Loucy (cell line): Measurements from ENCODE around the gene NR2F1.

ENCODE experiments used
- H2AFZ ChIP-seq: fragments of 200-600 bp; sonication (generic); 2 replicates; pipeline ENCODE4 v1.6.0; 2016; ENCODE audit warnings: antibody characterized with exemption, mild to moderate bottlenecking, low read length, moderate library complexity
- H3F3A ChIP-seq: fragments of 200-600 bp; 2 replicates; pipeline ENCODE4 v1.6.0; 2016; ENCODE audit warnings: antibody characterized with exemption, low read depth, mild to moderate bottlenecking
- H3K27me3 ChIP-seq: fragments of 200-600 bp; sonication (generic); 2 replicates; pipeline ENCODE4 v1.6.1; 2014; ENCODE audit warnings: low read length, mild to moderate bottlenecking; ENCODE audit not compliant: insufficient read depth, poor library complexity, severe bottlenecking
- H3K36me3 ChIP-seq: fragments of 200-600 bp; sonication (generic); 2 replicates; pipeline ENCODE4 v1.6.1; 2016; ENCODE audit warnings: low read length; ENCODE audit not compliant: insufficient read depth
- H3K4me1 ChIP-seq: fragments of 200-600 bp; sonication (generic); 2 replicates; pipeline ENCODE4 v1.5.1; 2014; ENCODE audit warnings: low read length, mild to moderate bottlenecking; ENCODE audit not compliant: insufficient read depth, poor library complexity, severe bottlenecking
- H3K4me2 ChIP-seq: fragments of 200-600 bp; sonication (generic); 2 replicates; pipeline ENCODE4 v1.6.0; 2014; ENCODE audit warnings: antibody characterized with exemption, low read length, low read depth, mild to moderate bottlenecking; ENCODE audit not compliant: poor library complexity, severe bottlenecking
- H3K4me3 ChIP-seq: fragments of 200-600 bp; sonication (generic); 2 replicates; pipeline ENCODE4 v1.5.1; 2014; ENCODE audit warnings: low read length, mild to moderate bottlenecking, mixed read lengths; ENCODE audit not compliant: poor library complexity, severe bottlenecking
- H3K79me2 ChIP-seq: fragments of 200-600 bp; sonication (generic); 2 replicates; pipeline ENCODE4 v1.6.1; 2014; ENCODE audit warnings: low read length; ENCODE audit not compliant: insufficient read depth
- H3K9ac ChIP-seq: fragments of 200-600 bp; sonication (generic); 2 replicates; pipeline ENCODE4 v1.6.0; 2014; ENCODE audit warnings: mild to moderate bottlenecking, low read depth, low read length, moderate library complexity; ENCODE audit not compliant: poor library complexity, severe bottlenecking
- H3K9me2 ChIP-seq: fragments of 200-600 bp; sonication (generic); replicated peaks from 2 replicates; pipeline ENCODE4 v1.6.1; 2016; ENCODE audit warnings: low read depth, low read length, mixed read lengths
- H3K9me3 ChIP-seq: fragments of 200-600 bp; sonication (generic); 2 replicates; pipeline ENCODE4 v1.6.1; 2014; ENCODE audit warnings: mild to moderate bottlenecking, antibody characterized with exemption, low read length, low read depth; ENCODE audit not compliant: insufficient read depth
- H4K20me1 ChIP-seq: fragments of 200-600 bp; sonication (generic); 2 replicates; pipeline ENCODE4 v1.6.0; 2014; ENCODE audit warnings: antibody characterized with exemption, low read length, mild to moderate bottlenecking; ENCODE audit not compliant: insufficient read depth, poor library complexity, severe bottlenecking
- CTCF ChIP-seq: fragments of 200-600 bp; sonication (generic); conservative IDR thresholded peaks from 2 replicates; pipeline ENCODE4 v1.5.1; 2014; ENCODE audit warnings: mild to moderate bottlenecking, antibody characterized with exemption, low read length
- EZH2phosphoT487 ChIP-seq: fragments of 200-600 bp; IDR thresholded peaks from 2 replicates; pipeline ENCODE4 v1.6.1; 2018; ENCODE audit warnings: antibody characterized with exemption, mild to moderate bottlenecking, moderate library complexity, borderline replicate concordance

NR2F1 gene

GRCh38 chr5:93596676-93597490 lies 13.9 kb downstream of the NR2F1 start:
- TF ChIP-seq CTCF, result no peak
- TF ChIP-seq EZH2phosphoT487, result no peak
- Histone ChIP-seq H3K27me3 (no peaks in the 10 kb centered on the region), H3K36me3 (no peaks in the 10 kb centered on the region), H3K4me2 (no peak overlapping the region), H3F3A (no peaks in the 10 kb centered on the region), H2AFZ (no peak overlapping the region), H3K9me3 (no peaks in the 10 kb centered on the region), H4K20me1 (no peaks in the 10 kb centered on the region), H3K4me1 (no peaks in the 10 kb centered on the region), H3K4me3 (no peak overlapping the region), H3K9ac (no peak overlapping the region), H3K9me2 (no peaks in the 10 kb centered on the region), H3K79me2 (no peaks in the 10 kb centered on the region)

- Histone ChIP-seq H3F3A (no peaks in the 10 kb centered on the region), H4K20me1 (no peaks in the 10 kb centered on the region), H3K27me3 (no peaks in the 10 kb centered on the region), H3K4me1 (no peaks in the 10 kb centered on the region), H3K4me2 (no peak overlapping the region), H3K9ac (no peak overlapping the region), H2AFZ (no peak overlapping the region), H3K4me3 (no peak overlapping the region), H3K9me2 (no peaks in the 10 kb centered on the region), H3K79me2 (no peaks in the 10 kb centered on the region), H3K36me3 (no peaks in the 10 kb centered on the region), H3K9me3 (no peaks in the 10 kb centered on the region)
- TF ChIP-seq CTCF (no peak), EZH2phosphoT487 (no peak)
Measured at GRCh38 chr5:93598091-93599000, 15.3 kb downstream of the NR2F1 start.

GRCh38 chr5:93599001-93599379 lies 16.0 kb downstream of the NR2F1 start:
- no peak overlapping the region for H3K4me3 ChIP-seq
- H3K4me1 ChIP-seq, result no peaks in the 10 kb centered on the region
- H3K4me2 ChIP-seq, result no peak overlapping the region
- TF ChIP-seq EZH2phosphoT487 (no peak), CTCF (no peak)
- H3K9me2 ChIP-seq, result no peaks in the 10 kb centered on the region
- no peak overlapping the region for H2AFZ ChIP-seq
- no peaks in the 10 kb centered on the region for H3K36me3 ChIP-seq
- H3K9ac ChIP-seq, result no peak overlapping the region
- no peaks in the 10 kb centered on the region for H3K27me3 ChIP-seq
- no peaks in the 10 kb centered on the region for H3F3A ChIP-seq
- no peaks in the 10 kb centered on the region for H4K20me1 ChIP-seq
- H3K9me3 ChIP-seq, result no peaks in the 10 kb centered on the region
- no peaks in the 10 kb centered on the region for H3K79me2 ChIP-seq
